Measurements from ENCODE around the gene MMP20.

The MMP20 gene

GRCh38 chr11:102528618-102529017, 96.5 kb downstream of the MMP20 start:
- Histone ChIP-seq H3K36me3 (ENCODE audit: insufficient read depth, low read length) (no peaks in the 10 kb centered on the region), H3K4me2 (ENCODE audit: low read length) (no peak overlapping the region), H3K27me3 (ENCODE audit: insufficient read depth, low read length) (no peaks in the 10 kb centered on the region), H3K9ac (ENCODE audit: low read length) (no peak overlapping the region), H3K4me1 (ENCODE audit: insufficient read depth, low read length, severe bottlenecking) (peaks cover 20% of the 10 kb centered on the region), H3K4me3 (ENCODE audit: low read depth, low read length, poor library complexity, severe bottlenecking) (no peak overlapping the region), H3K79me2 (ENCODE audit: insufficient read depth, low read length) (no peaks in the 10 kb centered on the region), H2AFZ (ENCODE audit: low read length) (no peak overlapping the region), H3K9me2 (ENCODE audit: low read depth, low read length) (no peaks in the 10 kb centered on the region), H3F3A (ENCODE audit: insufficient read depth, low read length) (no peaks in the 10 kb centered on the region), H3K9me3 (ENCODE audit: low read length) (no peaks in the 10 kb centered on the region), H3K27ac (ENCODE audit: low read depth, low read length, poor library complexity, severe bottlenecking) (no peak overlapping the region), H4K20me1 (ENCODE audit: insufficient read depth, low read length) (no peaks in the 10 kb centered on the region)
- TF ChIP-seq, protein P1, sequence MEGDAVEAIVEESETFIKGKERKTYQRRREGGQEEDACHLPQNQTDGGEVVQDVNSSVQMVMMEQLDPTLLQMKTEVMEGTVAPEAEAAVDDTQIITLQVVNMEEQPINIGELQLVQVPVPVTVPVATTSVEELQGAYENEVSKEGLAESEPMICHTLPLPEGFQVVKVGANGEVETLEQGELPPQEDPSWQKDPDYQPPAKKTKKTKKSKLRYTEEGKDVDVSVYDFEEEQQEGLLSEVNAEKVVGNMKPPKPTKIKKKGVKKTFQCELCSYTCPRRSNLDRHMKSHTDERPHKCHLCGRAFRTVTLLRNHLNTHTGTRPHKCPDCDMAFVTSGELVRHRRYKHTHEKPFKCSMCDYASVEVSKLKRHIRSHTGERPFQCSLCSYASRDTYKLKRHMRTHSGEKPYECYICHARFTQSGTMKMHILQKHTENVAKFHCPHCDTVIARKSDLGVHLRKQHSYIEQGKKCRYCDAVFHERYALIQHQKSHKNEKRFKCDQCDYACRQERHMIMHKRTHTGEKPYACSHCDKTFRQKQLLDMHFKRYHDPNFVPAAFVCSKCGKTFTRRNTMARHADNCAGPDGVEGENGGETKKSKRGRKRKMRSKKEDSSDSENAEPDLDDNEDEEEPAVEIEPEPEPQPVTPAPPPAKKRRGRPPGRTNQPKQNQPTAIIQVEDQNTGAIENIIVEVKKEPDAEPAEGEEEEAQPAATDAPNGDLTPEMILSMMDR (IDR thresholded peaks at IDR 0.05; ENCODE audit: low read length), result no peak
- TF ChIP-seq EZH2 (IDR thresholded peaks at IDR 0.05; ENCODE audit: borderline replicate concordance, low read length), result no peak

DNA sequence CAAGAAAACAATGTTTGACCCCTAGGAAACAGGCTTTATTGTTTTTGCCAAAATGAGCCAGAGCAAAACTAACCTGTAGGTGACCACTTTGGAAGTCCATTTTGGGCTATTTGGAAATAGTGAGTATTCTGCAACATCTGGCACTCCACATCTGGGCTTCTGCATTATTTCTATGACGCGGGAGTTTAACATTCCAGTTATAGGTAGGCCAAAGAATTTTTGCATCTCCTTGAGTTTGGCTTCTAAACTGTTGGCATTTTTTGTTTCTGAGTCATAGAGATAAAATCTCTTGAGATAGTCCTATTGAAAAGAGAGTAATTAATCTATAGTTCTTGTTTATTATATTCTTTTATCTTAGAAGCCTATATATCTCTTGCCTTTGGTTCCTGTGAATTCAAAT, 97.4 kb downstream of the MMP20 start:
- no peak overlapping the region for H3K4me3 ChIP-seq (ENCODE audit: low read depth, low read length, poor library complexity, severe bottlenecking)
- H3K36me3 ChIP-seq (ENCODE audit: insufficient read depth, low read length), result no peaks in the 10 kb centered on the region
- H3K4me1 ChIP-seq (ENCODE audit: insufficient read depth, low read length, severe bottlenecking), result peaks cover 25% of the 10 kb centered on the region
- no peak overlapping the region for H3K27ac ChIP-seq (ENCODE audit: low read depth, low read length, poor library complexity, severe bottlenecking)
- TF ChIP-seq, protein P1 (IDR thresholded peaks at IDR 0.05; ENCODE audit: low read length), result no peak
- no peaks in the 10 kb centered on the region for H3K79me2 ChIP-seq (ENCODE audit: insufficient read depth, low read length)
- H3K9ac ChIP-seq (ENCODE audit: low read length), result no peak overlapping the region
- H3F3A ChIP-seq (ENCODE audit: insufficient read depth, low read length), result no peaks in the 10 kb centered on the region
- no peaks in the 10 kb centered on the region for H3K27me3 ChIP-seq (ENCODE audit: insufficient read depth, low read length)
- no peaks in the 10 kb centered on the region for H3K9me3 ChIP-seq (ENCODE audit: low read length)
- H4K20me1 ChIP-seq (ENCODE audit: insufficient read depth, low read length), result no peaks in the 10 kb centered on the region
- no peak overlapping the region for H3K4me2 ChIP-seq (ENCODE audit: low read length)
- H3K9me2 ChIP-seq (ENCODE audit: low read depth, low read length), result no peaks in the 10 kb centered on the region
- no peak overlapping the region for H2AFZ ChIP-seq (ENCODE audit: low read length)

DNA sequence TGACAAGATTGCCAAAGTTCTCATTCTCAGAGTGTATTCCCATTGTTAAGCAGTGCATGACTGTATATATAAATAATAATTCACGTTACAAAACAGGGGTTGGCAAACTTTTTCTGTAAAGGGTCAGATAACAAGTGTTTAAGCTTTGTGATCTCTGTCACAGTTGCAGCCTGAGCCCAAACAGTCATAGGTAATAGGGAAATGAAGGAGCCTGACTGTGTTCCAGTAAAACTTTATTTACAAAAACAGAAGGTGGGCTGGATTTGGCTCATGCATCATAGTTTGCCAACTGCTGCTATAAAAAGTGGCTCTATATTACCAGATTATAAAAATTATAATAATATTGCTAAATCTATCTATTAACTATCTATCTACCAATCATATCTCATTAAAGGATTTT, 98.1 kb downstream of the MMP20 start:
- no peaks in the 10 kb centered on the region for H3K27me3 ChIP-seq (ENCODE audit: insufficient read depth, low read length)
- no peaks in the 10 kb centered on the region for H3K79me2 ChIP-seq (ENCODE audit: insufficient read depth, low read length)
- H3K4me2 ChIP-seq (ENCODE audit: low read length), result no peak overlapping the region
- H3K4me1 ChIP-seq (ENCODE audit: insufficient read depth, low read length, severe bottlenecking), result peaks cover 27% of the 10 kb centered on the region
- H3K9me3 ChIP-seq (ENCODE audit: low read length), result no peaks in the 10 kb centered on the region
- H3K36me3 ChIP-seq (ENCODE audit: insufficient read depth, low read length), result no peaks in the 10 kb centered on the region
- H4K20me1 ChIP-seq (ENCODE audit: insufficient read depth, low read length), result no peaks in the 10 kb centered on the region
- no peak overlapping the region for H2AFZ ChIP-seq (ENCODE audit: low read length)
- H3K9me2 ChIP-seq (ENCODE audit: low read depth, low read length), result no peaks in the 10 kb centered on the region
- H3K27ac ChIP-seq (ENCODE audit: low read depth, low read length, poor library complexity, severe bottlenecking), result no peak overlapping the region
- TF ChIP-seq, protein P1 (IDR thresholded peaks at IDR 0.05; ENCODE audit: low read length), result no peak
- no peak for TF ChIP-seq EZH2 (IDR thresholded peaks at IDR 0.05; ENCODE audit: borderline replicate concordance, low read length)
- H3K4me3 ChIP-seq (ENCODE audit: low read depth, low read length, poor library complexity, severe bottlenecking), result no peak overlapping the region
- no peak overlapping the region for H3K9ac ChIP-seq (ENCODE audit: low read length)
- H3F3A ChIP-seq (ENCODE audit: insufficient read depth, low read length), result no peaks in the 10 kb centered on the region
